Kidney capillary endothelial cell (primary cell): Measurements from ENCODE around the gene KCNT1.

Experiments
- DNase-seq: peaks from one replicate; pipeline ENCODE4 v3.0.0-alpha.2; 2018; ENCODE audit warnings: low spot score

KCNT1 gene

GRCh38 chr9:135768516-135769218 is 66.7 kb downstream of the KCNT1 start:
- no peak for DNase-seq

GRCh38 chr9:135769489-135770202 is 67.7 kb downstream of the KCNT1 start:
- no peak for DNase-seq

GRCh38 chr9:135770203-135770535 is 68.2 kb downstream of the KCNT1 start:
- no peak for DNase-seq

GRCh38 chr9:135770771-135771170 is 68.8 kb downstream of the KCNT1 start:
- no peak for DNase-seq

- no peak for DNase-seq
Measured at GRCh38 chr9:135771401-135772051, 69.5 kb downstream of the KCNT1 start.

- no peak for DNase-seq
Measured at GRCh38 chr9:135772056-135772646, 70.2 kb downstream of the KCNT1 start.

- DNase-seq, result no peak
Measured at GRCh38 chr9:135772702-135773493, 70.9 kb downstream of the KCNT1 start.

- no peak for DNase-seq
Measured at GRCh38 chr9:135773530-135774238, 71.7 kb downstream of the KCNT1 start.

GRCh38 chr9:135774239-135774747 is 72.3 kb downstream of the KCNT1 start:
- DNase-seq, result no peak

- DNase-seq, result no peak
Measured at GRCh38 chr9:135774794-135775525, 73.0 kb downstream of the KCNT1 start.

GRCh38 chr9:135775911-135776310 is 73.9 kb downstream of the KCNT1 start:
- no peak for DNase-seq

GRCh38 chr9:135776893-135777622 is 75.1 kb downstream of the KCNT1 start:
- no peak for DNase-seq

GRCh38 chr9:135777623-135778177 is 75.7 kb downstream of the KCNT1 start:
- no peak for DNase-seq

- no peak for DNase-seq
Measured at GRCh38 chr9:135778421-135778820, 76.4 kb downstream of the KCNT1 start.

- DNase-seq, result no peak
Measured at GRCh38 chr9:135779571-135779970, 77.6 kb downstream of the KCNT1 start.

- DNase-seq, result no peak
Measured at GRCh38 chr9:135780086-135780485, 78.1 kb downstream of the KCNT1 start.

GRCh38 chr9:135780626-135781025 is 78.6 kb downstream of the KCNT1 start:
- no peak for DNase-seq

GRCh38 chr9:135782946-135783345 is 81.0 kb downstream of the KCNT1 start:
- no peak for DNase-seq

GRCh38 chr9:135783540-135784245 is 81.7 kb downstream of the KCNT1 start:
- DNase-seq, result no peak
